AG09319 (cell line): ENCODE data around the gene CNTN2.

Experiments
- DNase-seq: peaks from one replicate; pipeline ENCODE4 v3.0.0-alpha.2; 2010; ENCODE audit warnings: low read depth; ENCODE audit errors: extremely low read depth
- CTCF ChIP-seq: IDR thresholded peaks from 2 replicates; pipeline ENCODE4 v1.5.1; 2011; ENCODE audit warnings: low read depth, mild to moderate bottlenecking, inconsistent platforms, low read length, moderate library complexity

Gene CNTN2

GRCh38 chr1:205038132-205038786 lies 4.8 kb upstream of the CNTN2 start:
- no peak for TF ChIP-seq CTCF
- DNase-seq, result no peak

- DNase-seq, result no peak
- TF ChIP-seq CTCF, result no peak
Observed at GRCh38 chr1:205041001-205041715, 1.9 kb upstream of the CNTN2 start.

GRCh38 chr1:205041998-205042910 lies 758 bp upstream of the CNTN2 start:
- no peak for DNase-seq
- TF ChIP-seq CTCF, result no peak

GRCh38 chr1:205043866-205044265 lies 854 bp downstream of the CNTN2 start:
- DNase-seq, result no peak

GRCh38 chr1:205044741-205045140 lies 1.7 kb downstream of the CNTN2 start:
- TF ChIP-seq CTCF, result no peak
- no peak for DNase-seq

More at GRCh38 chr1:205043866-205044265, 854 bp downstream of the CNTN2 start:
- no peak for TF ChIP-seq CTCF

GRCh38 chr1:205045146-205045545 lies 2.1 kb downstream of the CNTN2 start:
- no peak for DNase-seq
- no peak for TF ChIP-seq CTCF
